ENCODE data around the gene OR9Q1.

The OR9Q1 gene

DNA sequence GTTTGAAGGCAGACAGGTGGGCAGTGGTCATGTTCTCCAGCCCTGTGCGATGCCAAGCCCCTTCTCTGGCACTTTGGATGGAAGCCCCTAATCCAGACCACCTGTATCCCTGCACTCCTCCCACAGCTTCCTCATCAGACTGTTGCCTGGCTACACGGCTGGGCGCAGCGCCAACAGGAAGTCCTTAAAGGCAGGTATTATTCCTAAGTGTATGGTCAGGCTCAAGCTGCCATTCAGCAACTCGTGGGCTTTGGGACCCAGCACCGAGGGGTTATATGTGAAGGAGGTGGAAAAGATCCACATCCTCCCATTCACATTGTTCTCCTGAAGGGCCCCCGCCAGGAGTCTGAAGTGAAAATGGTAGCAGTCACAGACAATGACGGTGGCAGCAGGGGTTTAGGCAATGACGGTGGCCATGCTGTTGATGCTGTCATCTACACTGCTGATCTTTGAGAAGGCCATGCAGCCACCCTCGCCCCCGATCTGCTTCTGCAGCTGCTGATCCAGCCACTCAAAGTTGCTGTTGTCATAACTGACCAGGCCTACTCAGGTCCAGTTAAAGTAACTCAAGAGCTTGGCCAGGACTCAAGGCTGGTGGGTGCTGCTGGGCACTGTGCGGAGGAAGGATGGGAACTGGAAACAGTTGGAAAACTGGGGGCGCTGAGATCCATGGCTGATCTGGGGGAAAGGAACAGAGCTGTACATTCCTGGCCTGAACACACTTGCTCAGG is 34.8 kb downstream of the OR9Q1 start:
- H3K4me3 Mint-ChIP-seq, result no peak overlapping the region
- DNase-seq (ENCODE audit: low spot score in 2 of 2), result no peak
- H3K9me3 Mint-ChIP-seq, result peaks cover 5% of the 10 kb centered on the region
- no peak overlapping the region for H3K27ac Mint-ChIP-seq
- no peaks in the 10 kb centered on the region for H3K36me3 Mint-ChIP-seq
- no peak for ATAC-seq (ENCODE audit: low read depth)
- no peaks in the 10 kb centered on the region for H3K4me1 Mint-ChIP-seq
- H3K27me3 Mint-ChIP-seq, result peaks cover 3% of the 10 kb centered on the region

DNA sequence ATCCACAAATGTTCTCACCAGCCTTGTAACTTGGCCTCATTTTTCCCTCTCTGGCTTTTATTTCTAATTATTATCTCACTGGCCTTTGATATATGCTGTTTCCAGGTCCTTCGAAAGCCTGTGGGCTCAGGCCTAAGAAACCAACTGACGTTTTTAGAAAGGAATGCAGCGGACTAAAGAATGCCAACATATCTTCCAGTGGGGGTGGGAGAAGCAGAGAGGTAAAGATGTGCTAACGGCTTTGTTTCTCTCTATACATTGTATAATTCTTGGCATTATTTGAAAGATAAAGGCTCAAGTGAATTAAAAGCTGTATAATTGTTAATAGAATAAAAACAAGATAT is 35.3 kb downstream of the OR9Q1 start:
- Mint-ChIP-seq H3K4me1 (no peaks in the 10 kb centered on the region), H3K27ac (no peak overlapping the region), H3K4me3 (no peak overlapping the region), H3K9me3 (peaks cover 5% of the 10 kb centered on the region), H3K27me3 (peaks cover 3% of the 10 kb centered on the region), H3K36me3 (no peaks in the 10 kb centered on the region)
- ATAC-seq (ENCODE audit: low read depth) (no peak), DNase-seq (ENCODE audit: low spot score in 2 of 2) (no peak)

DNA sequence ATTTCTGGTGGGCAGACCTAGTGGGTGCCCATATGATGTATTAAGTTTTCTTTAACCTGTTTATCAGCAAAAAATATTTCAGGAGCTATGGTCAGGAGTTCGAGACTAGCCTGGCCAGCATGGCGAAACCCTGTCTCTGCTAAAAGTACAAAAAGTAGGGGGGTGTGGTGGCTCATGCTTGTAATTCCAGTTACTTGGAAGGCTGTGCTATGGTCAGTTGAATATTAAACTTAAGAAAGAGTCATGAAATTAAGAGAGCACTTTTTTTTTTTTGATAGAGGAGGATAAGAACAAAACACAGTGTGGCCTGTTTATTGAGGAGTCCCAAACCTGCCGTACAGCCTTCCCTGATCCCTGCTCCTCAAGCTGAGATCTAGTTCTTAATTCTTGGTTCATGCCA is 36.9 kb downstream of the OR9Q1 start:
- Mint-ChIP-seq H3K4me1 (no peaks in the 10 kb centered on the region), H3K27me3 (peaks cover 8% of the 10 kb centered on the region), H3K4me3 (no peak overlapping the region), H3K27ac (no peak overlapping the region), H3K9me3 (peaks cover 4% of the 10 kb centered on the region), H3K36me3 (no peaks in the 10 kb centered on the region)
- DNase-seq (ENCODE audit: low spot score in 2 of 2), result no peak
- ATAC-seq (ENCODE audit: low read depth), result no peak

DNA sequence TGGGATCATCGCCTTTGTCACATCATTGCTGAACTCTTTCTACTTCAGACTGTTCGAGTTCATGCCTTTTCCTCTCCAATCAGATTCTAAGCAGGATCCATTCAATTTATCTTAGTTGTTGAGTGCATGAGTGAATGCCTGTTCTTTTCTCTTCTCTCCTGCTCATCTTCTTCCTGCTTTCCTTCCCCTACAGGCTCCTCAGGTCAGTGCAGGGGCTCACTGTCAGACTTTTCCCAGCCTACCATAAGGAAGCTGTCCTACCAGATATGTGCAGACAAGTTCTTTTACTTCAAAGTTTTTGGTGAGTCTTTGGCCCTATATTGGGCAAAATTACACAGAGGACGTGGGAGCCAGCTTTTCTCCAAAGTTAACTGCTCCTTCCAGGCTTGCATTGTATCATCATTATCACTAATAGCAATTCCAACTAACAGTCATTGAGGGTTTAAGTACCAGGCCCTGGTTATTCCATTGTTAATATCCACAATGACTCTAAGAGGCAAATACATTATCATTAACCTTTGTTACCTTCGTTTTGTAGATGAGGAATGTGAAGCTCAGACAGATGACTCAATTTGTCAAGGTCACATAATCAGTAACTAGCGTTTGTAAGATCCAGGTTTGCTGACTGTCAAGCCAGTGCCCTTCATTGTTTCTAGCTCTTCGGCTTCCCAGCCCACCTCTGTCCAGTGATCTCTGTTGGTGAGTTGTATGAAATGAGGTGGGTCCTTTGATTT is 37.4 kb downstream of the OR9Q1 start:
- DNase-seq (ENCODE audit: low spot score in 2 of 2) (no peak), ATAC-seq (ENCODE audit: low read depth) (no peak)
- no peak overlapping the region for H3K27ac Mint-ChIP-seq
- peaks cover 8% of the 10 kb centered on the region for H3K27me3 Mint-ChIP-seq
- H3K4me1 Mint-ChIP-seq, result no peaks in the 10 kb centered on the region
- H3K9me3 Mint-ChIP-seq, result peaks cover 2% of the 10 kb centered on the region
- H3K36me3 Mint-ChIP-seq, result no peaks in the 10 kb centered on the region
- no peak overlapping the region for H3K4me3 Mint-ChIP-seq

DNA sequence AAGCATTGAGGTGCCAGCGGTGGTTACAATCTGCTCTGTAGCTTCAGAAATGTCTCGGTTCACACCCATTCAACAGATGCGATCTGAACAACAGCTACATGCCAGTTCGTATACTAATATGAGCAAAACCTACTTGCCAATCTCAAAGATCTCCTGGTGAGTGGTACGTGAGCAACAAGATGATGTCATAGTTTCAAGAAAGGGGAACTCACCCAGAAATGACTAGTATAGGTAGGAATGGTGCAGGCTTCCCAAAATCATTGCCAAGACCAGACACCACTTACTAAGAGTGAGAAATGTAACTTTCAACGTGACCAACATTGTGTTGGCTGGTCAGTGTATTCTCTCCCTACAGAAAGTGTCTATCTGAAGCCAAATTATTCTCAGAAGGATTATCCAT is 38.1 kb downstream of the OR9Q1 start:
- no peak overlapping the region for H3K27ac Mint-ChIP-seq
- no peak overlapping the region for H3K4me3 Mint-ChIP-seq
- H3K4me1 Mint-ChIP-seq, result no peaks in the 10 kb centered on the region
- H3K27me3 Mint-ChIP-seq, result peaks cover 8% of the 10 kb centered on the region
- no peaks in the 10 kb centered on the region for H3K9me3 Mint-ChIP-seq
- no peaks in the 10 kb centered on the region for H3K36me3 Mint-ChIP-seq
- ATAC-seq (ENCODE audit: low read depth) (no peak), DNase-seq (ENCODE audit: low spot score in 2 of 2) (no peak)

DNA sequence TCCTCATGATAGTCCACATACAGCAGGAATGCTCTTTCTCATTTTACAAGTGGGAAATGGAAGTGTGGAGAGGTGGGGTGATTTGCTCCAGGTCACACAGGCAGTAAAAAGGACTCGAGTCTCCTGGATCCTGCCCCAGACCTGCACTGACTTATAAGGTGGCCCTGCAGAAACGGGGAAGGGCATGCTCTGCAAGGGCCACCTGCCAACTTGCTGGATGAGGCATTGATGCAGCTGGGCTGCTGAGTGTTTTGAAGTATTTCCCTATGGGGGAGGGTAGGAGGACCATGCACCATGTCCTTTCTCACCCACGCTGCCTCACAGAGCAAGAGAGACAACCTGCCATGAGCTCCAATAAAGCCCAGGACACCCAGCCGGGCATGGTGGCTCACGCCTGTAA is 44.0 kb downstream of the OR9Q1 start:
- ATAC-seq (ENCODE audit: low read depth), result no peak
- Mint-ChIP-seq H3K36me3 (no peaks in the 10 kb centered on the region), H3K27ac (no peak overlapping the region), H3K4me3 (no peak overlapping the region), H3K9me3 (peaks cover 3% of the 10 kb centered on the region), H3K4me1 (no peaks in the 10 kb centered on the region), H3K27me3 (peaks cover 7% of the 10 kb centered on the region)
- no peak for DNase-seq (ENCODE audit: low spot score in 2 of 2)

DNA sequence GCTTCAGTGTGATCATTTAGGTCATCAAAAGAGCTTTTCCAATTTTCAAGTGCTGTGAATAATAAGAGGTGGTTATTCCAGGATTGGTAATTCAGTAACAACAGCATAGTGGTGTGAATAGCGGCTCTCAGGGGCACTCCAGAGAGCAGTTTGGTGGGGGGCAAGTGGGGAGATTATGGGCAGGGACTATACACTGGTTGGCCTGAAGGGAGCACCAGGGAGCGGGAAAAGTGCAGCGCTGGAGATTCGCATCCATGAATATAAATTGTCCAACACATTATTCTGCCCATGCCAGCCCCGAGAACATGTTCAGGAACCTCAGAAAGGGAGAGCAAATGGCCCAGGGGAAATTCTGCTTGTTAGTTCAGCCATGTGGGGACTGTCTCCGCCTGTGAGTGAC is 45.0 kb downstream of the OR9Q1 start:
- H3K27me3 Mint-ChIP-seq, result peaks cover 7% of the 10 kb centered on the region
- no peak overlapping the region for H3K27ac Mint-ChIP-seq
- no peak overlapping the region for H3K4me3 Mint-ChIP-seq
- peaks cover 3% of the 10 kb centered on the region for H3K9me3 Mint-ChIP-seq
- H3K36me3 Mint-ChIP-seq, result no peaks in the 10 kb centered on the region
- no peaks in the 10 kb centered on the region for H3K4me1 Mint-ChIP-seq
- DNase-seq (ENCODE audit: low spot score in 2 of 2) (no peak), ATAC-seq (ENCODE audit: low read depth) (no peak)

DNA sequence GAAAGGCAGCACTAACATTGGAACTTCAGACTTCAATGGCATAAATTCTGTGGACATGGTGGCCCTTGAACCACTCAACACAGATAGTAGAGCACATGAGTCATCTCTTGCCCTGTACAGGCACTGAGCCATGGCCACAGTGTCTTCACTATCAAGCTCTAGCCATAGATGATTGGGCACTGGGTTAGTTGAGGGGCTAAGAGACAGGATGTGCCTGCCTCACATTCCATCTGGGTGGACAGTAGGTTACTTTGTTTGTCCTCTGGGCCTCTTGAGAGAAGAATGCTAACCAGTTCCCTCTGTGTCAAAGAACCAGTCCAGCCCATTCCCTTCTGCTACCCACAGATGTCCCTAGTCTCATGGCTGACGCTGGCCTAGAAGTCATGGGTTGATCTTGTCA is 46.9 kb downstream of the OR9Q1 start:
- no peak for ATAC-seq (ENCODE audit: low read depth)
- Mint-ChIP-seq H3K36me3 (no peaks in the 10 kb centered on the region), H3K4me1 (no peaks in the 10 kb centered on the region), H3K27me3 (peaks cover 2% of the 10 kb centered on the region), H3K27ac (no peak overlapping the region), H3K4me3 (no peak overlapping the region), H3K9me3 (peaks cover 8% of the 10 kb centered on the region)
- DNase-seq (ENCODE audit: low spot score in 2 of 2), result no peak

DNA sequence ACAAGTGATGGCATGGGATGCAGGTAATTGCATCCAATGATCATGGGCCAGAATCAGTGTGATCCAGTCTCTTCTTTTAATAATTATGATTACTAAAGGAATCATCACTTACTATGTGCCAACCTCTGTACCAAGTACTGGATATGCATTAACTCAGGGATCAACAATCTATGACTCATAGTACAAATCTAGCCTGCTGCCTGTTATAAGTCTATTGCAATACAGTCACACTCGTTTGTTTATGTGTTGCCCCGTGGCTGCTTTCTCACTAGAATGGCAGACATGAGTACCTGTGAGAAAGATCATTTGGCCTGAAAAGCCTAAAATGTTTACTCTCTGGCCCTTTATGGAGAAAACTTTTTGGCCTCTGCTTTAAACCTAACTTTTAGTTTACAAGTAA is 52.1 kb downstream of the OR9Q1 start:
- peaks cover 5% of the 10 kb centered on the region for H3K9me3 Mint-ChIP-seq
- no peaks in the 10 kb centered on the region for H3K27me3 Mint-ChIP-seq
- DNase-seq (ENCODE audit: low spot score in 2 of 2) (no peak), ATAC-seq (ENCODE audit: low read depth) (no peak)
- no peak overlapping the region for H3K4me3 Mint-ChIP-seq
- no peaks in the 10 kb centered on the region for H3K4me1 Mint-ChIP-seq
- H3K27ac Mint-ChIP-seq, result no peak overlapping the region
- H3K36me3 Mint-ChIP-seq, result no peaks in the 10 kb centered on the region

DNA sequence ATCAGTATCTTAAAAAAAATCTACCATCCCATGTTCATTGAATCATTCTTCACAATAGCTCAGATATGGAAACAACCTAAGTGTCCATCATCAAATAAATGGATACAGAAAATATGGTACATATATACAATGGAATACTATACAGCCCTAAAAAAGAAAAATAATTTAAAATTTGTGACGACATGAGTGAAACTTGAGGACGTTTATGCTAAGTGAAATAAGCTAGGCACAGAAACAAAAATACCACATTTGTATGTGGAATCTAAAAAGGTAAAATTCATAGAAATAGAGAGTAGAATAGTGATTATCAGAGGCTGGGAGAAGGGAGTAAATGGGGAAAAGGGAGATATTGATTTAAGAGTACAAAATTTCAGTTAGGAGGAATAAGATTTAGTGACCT is 62.8 kb downstream of the OR9Q1 start:
- Mint-ChIP-seq H3K27me3 (peaks cover 3% of the 10 kb centered on the region), H3K36me3 (no peaks in the 10 kb centered on the region)

DNA sequence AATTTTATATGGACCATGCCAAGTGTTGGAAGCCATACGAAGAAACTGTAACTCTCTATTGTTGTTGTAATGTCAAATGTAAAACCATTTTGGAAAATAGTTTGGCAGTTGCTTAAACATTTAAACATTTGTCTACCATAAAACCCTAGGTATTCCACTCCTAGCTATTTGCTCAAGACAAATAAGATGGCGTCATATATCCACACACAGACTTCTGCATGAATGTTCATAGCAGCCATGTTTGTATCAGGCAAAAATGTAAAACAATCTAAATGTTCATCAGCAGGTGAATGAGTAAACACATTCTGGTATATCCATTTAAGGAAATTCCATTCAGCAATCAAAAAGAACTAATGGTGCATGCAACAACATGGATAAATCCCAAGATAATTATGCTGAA is 73.8 kb downstream of the OR9Q1 start:
- H3K36me3 Mint-ChIP-seq, result no peaks in the 10 kb centered on the region
- ATAC-seq (ENCODE audit: low read depth) (no peak), DNase-seq (ENCODE audit: low spot score in 2 of 2) (no peak)
- H3K9me3 Mint-ChIP-seq, result peaks cover 15% of the 10 kb centered on the region
- H3K27ac Mint-ChIP-seq, result no peak overlapping the region
- no peak overlapping the region for H3K4me3 Mint-ChIP-seq
- H3K4me1 Mint-ChIP-seq, result no peaks in the 10 kb centered on the region
- H3K27me3 Mint-ChIP-seq, result peaks cover 5% of the 10 kb centered on the region

More for the DNA sequence above, 62.8 kb downstream of the OR9Q1 start:
- Mint-ChIP-seq H3K4me1 (no peaks in the 10 kb centered on the region), H3K27ac (no peak overlapping the region), H3K9me3 (peaks cover 1% of the 10 kb centered on the region), H3K4me3 (no peak overlapping the region)
- no peak for ATAC-seq (ENCODE audit: low read depth)
- DNase-seq (ENCODE audit: low spot score in 2 of 2), result no peak

DNA sequence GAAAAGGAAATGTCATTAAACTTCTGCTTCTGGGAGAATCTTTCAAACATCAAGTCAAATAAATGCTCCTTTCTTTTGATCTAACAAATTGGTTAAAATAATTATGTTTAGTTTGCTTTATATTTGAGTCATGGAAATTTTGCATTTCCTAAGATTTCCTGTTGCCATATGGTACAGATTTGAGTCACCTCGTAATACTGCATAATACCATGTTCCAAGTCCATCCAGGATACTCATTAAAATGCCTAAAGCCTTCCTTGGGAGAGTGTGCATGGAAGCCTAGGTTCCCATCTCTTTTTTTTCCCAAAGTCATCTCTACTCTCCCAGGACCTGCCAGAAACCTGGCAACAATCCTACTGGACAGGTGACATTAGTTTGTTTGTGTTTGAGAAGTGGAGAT is 97.4 kb downstream of the OR9Q1 start:
- Mint-ChIP-seq H3K27ac (no peak overlapping the region), H3K9me3 (no peaks in the 10 kb centered on the region), H3K36me3 (no peaks in the 10 kb centered on the region), H3K4me3 (no peak overlapping the region), H3K27me3 (peaks cover 3% of the 10 kb centered on the region), H3K4me1 (no peaks in the 10 kb centered on the region)
- no peak for DNase-seq (ENCODE audit: low spot score in 2 of 2)
- ATAC-seq (ENCODE audit: low read depth), result no peak

DNA sequence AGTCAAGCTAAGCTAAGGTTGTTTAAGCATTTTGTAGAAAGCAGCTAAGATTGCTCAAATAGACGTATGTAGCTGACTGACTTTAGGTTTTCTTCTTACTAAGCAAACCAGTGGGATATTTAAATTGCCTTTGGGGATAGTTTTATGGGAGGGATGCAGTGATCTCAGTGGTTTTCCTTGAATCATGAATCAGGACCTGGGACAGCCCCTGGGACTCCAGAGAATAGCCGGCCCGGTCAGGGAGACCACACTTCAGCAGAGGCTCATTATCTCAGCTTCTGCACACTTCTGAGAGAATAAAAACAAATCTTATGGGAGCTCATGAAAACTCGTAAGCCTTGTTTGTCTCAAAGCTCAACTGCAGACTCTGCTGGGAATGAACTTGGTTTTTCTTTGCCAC is 101.8 kb downstream of the OR9Q1 start, which contains the start of gene OR9I1:
TSS of gene OR9I1 (minus strand) at position 62 of the 400 bp plus-strand sequence. CDS start 6,086 bp downstream, outside the sequence.
- no peaks in the 10 kb centered on the region for H3K27me3 Mint-ChIP-seq
- H3K9me3 Mint-ChIP-seq, result no peaks in the 10 kb centered on the region
- H3K4me1 Mint-ChIP-seq, result no peaks in the 10 kb centered on the region
- DNase-seq (ENCODE audit: low spot score in 2 of 2) (no peak), ATAC-seq (ENCODE audit: low read depth) (no peak)
- no peak within 1 kb of the TSS for H3K4me3 Mint-ChIP-seq
- no peaks in the 10 kb centered on the region for H3K36me3 Mint-ChIP-seq
- H3K27ac Mint-ChIP-seq, result no peak within 1 kb of the TSS

DNA sequence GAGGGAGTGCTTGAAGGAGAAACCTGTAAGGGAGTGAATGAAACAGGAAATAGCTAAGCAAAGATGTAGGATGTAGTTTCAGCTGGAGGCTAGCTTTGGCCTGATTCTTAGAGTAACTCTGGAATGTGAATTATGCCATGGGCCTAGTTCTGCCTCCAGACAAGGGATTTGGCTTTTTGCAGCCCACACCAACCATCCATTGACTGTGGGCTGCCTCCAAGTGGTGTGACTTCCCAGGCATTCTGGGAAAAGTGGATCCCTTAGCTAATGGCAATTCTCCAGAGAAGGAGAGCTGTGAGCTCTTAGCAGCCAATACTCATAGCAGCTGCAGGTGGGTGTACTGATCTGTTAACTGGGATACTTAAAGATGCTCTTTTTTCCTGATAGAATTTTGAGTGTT is 103.7 kb downstream of the OR9Q1 start:
- no peaks in the 10 kb centered on the region for H3K9me3 Mint-ChIP-seq
- no peak for DNase-seq (ENCODE audit: low spot score in 2 of 2)
- no peak overlapping the region for H3K27ac Mint-ChIP-seq
- no peaks in the 10 kb centered on the region for H3K27me3 Mint-ChIP-seq
- H3K4me3 Mint-ChIP-seq, result no peak overlapping the region
- no peaks in the 10 kb centered on the region for H3K4me1 Mint-ChIP-seq
- no peak for ATAC-seq (ENCODE audit: low read depth)
- no peaks in the 10 kb centered on the region for H3K36me3 Mint-ChIP-seq

All from memory B cell (primary cell).